Measurements from ENCODE around the gene TMEM44. TPM values are rescaled to one million over a fixed set of nuclear protein-coding genes. Genes with fewer than 3 reads are reported as not detected.
A peak's percentile ranks its signal among the peaks of the same experiment; 100 is the strongest.

Gene TMEM44
- total RNA-seq, 1 experiment from 2014 or later = 13.7 TPM

DNA sequence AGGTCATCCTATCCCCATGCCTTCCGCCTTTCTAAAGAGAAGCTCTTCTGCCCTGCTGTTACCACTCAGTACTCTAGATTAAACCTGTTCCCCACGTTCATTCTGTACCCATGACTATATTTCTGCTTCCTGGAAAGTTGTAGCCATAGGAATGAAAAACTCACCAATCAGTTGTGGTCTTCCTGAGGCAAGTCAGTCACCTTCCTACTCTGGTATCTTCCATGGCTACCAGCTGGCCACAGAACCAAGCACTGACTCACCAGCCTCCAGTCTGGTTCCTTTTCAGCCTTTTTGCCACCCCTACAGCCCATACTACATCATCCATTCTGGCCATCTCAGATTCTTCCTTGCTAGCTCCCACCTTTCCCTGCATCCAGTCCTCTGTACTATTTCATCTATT lies 46.4 kb downstream of the TMEM44 start (continued):
- TF ChIP-seq, protein P1, sequence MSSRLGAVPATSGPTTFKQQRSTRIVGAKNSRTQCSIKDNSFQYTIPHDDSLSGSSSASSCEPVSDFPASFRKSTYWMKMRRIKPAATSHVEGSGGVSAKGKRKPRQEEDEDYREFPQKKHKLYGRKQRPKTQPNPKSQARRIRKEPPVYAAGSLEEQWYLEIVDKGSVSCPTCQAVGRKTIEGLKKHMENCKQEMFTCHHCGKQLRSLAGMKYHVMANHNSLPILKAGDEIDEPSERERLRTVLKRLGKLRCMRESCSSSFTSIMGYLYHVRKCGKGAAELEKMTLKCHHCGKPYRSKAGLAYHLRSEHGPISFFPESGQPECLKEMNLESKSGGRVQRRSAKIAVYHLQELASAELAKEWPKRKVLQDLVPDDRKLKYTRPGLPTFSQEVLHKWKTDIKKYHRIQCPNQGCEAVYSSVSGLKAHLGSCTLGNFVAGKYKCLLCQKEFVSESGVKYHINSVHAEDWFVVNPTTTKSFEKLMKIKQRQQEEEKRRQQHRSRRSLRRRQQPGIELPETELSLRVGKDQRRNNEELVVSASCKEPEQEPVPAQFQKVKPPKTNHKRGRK (CRISPR knock-in tag; IDR thresholded peaks at IDR 0.05; ENCODE audit: borderline replicate concordance) = no peak
- TF ChIP-seq TCF7 (CRISPR knock-in tag; IDR thresholded peaks at IDR 0.05; ENCODE audit: low read depth) = no peak
- TF ChIP-seq TP53 (CRISPR knock-in tag; IDR thresholded peaks at IDR 0.05) = no peak
- TF ChIP-seq OVOL2 (CRISPR knock-in tag; IDR thresholded peaks at IDR 0.05; ENCODE audit: borderline replicate concordance) = no peak
- no peak for TF ChIP-seq CREM (CRISPR knock-in tag; IDR thresholded peaks at IDR 0.05)
- TF ChIP-seq GRHL2 (CRISPR knock-in tag; IDR thresholded peaks at IDR 0.05; ENCODE audit: insufficient replicate concordance, severe bottlenecking) = no peak
- no peak for TF ChIP-seq ESRRA (CRISPR knock-in tag; IDR thresholded peaks at IDR 0.05; ENCODE audit: borderline replicate concordance)
- TF ChIP-seq FOXK1 (CRISPR knock-in tag; IDR thresholded peaks at IDR 0.05) = no peak
- TF ChIP-seq, protein P2, sequence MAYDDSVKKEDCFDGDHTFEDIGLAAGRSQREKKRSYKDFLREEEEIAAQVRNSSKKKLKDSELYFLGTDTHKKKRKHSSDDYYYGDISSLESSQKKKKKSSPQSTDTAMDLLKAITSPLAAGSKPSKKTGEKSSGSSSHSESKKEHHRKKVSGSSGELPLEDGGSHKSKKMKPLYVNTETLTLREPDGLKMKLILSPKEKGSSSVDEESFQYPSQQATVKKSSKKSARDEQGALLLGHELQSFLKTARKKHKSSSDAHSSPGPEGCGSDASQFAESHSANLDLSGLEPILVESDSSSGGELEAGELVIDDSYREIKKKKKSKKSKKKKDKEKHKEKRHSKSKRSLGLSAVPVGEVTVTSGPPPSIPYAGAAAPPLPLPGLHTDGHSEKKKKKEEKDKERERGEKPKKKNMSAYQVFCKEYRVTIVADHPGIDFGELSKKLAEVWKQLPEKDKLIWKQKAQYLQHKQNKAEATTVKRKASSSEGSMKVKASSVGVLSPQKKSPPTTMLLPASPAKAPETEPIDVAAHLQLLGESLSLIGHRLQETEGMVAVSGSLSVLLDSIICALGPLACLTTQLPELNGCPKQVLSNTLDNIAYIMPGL (CRISPR knock-in tag; IDR thresholded peaks at IDR 0.05) = no peak
- TF ChIP-seq JUN (CRISPR knock-in tag; IDR thresholded peaks at IDR 0.05) = no peak
- TF ChIP-seq, protein P3, sequence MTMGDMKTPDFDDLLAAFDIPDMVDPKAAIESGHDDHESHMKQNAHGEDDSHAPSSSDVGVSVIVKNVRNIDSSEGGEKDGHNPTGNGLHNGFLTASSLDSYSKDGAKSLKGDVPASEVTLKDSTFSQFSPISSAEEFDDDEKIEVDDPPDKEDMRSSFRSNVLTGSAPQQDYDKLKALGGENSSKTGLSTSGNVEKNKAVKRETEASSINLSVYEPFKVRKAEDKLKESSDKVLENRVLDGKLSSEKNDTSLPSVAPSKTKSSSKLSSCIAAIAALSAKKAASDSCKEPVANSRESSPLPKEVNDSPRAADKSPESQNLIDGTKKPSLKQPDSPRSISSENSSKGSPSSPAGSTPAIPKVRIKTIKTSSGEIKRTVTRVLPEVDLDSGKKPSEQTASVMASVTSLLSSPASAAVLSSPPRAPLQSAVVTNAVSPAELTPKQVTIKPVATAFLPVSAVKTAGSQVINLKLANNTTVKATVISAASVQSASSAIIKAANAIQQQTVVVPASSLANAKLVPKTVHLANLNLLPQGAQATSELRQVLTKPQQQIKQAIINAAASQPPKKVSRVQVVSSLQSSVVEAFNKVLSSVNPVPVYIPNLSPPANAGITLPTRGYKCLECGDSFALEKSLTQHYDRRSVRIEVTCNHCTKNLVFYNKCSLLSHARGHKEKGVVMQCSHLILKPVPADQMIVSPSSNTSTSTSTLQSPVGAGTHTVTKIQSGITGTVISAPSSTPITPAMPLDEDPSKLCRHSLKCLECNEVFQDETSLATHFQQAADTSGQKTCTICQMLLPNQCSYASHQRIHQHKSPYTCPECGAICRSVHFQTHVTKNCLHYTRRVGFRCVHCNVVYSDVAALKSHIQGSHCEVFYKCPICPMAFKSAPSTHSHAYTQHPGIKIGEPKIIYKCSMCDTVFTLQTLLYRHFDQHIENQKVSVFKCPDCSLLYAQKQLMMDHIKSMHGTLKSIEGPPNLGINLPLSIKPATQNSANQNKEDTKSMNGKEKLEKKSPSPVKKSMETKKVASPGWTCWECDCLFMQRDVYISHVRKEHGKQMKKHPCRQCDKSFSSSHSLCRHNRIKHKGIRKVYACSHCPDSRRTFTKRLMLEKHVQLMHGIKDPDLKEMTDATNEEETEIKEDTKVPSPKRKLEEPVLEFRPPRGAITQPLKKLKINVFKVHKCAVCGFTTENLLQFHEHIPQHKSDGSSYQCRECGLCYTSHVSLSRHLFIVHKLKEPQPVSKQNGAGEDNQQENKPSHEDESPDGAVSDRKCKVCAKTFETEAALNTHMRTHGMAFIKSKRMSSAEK (CRISPR knock-in tag; IDR thresholded peaks at IDR 0.05; ENCODE audit: borderline replicate concordance) = no peak
- no peak for TF ChIP-seq GTF2I (CRISPR knock-in tag; conservative IDR thresholded peaks at IDR 0.05)

DNA sequence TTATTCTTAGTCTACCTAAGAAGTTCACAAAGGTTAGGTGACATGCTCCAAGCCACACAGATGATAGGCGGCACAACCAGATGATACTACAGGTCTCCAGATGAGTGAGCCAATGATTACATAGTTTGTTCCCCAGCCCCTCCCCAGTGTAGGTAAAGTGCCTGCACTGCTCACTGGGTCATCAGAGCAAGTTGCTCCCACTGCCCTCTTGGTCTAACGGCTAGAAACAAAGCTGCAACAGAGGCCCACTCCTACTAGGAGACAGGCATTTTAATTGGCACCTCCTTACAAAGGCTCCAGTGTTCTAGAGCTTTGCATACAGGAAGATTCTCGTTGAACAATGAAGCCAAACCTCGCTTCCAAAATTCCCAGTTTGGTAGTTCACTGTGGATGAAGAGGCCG lies 47.3 kb downstream of the TMEM44 start:
- CTCF ChIA-PET = interaction anchor here (1.5 to 2.0 kb wide), 2 partner anchors 9 to 10 kb away, joined by 4 read pairs; no protein-coding TSS in a partner anchor
- no peak for ATAC-seq

DNA sequence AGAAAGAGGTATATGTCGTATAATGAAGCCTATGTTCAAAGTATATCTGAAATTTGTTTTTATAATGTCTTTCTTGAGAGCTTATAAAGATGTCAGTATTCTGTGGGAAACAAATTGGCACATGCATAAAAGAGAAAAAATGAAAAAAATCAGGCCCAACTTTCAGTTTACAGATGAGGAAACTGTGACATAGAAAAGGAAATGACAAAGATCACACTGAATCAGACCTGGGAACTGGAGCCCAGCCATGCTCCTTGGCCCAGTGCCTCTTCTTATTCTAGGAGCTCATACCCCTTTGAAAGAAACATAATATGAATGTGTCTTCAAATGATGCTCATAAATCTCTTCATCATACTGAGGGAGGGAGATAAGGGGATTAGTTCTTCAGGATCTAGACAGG lies 48.4 kb downstream of the TMEM44 start:
- H3K9me3 Mint-ChIP-seq = no peaks in the 10 kb centered on the region
- peaks cover 2% of the 10 kb centered on the region; the same call in 1 of the 2 replicates for H3K36me3 Mint-ChIP-seq
- DNase-seq (ENCODE audit: low spot score) (no peak), ATAC-seq (no peak)
- ChIA-PET CTCF (interaction anchor here (1.2 to 2.0 kb wide), 4 partner anchors 10 to 241 kb away, joined by 4 to 6 read pairs (median 4); no protein-coding TSS in a partner anchor), POLR2A (no interaction called here)
- no peak overlapping the region; the same call in 1 of the 2 replicates for H3K27ac Mint-ChIP-seq
- H3K4me3 Mint-ChIP-seq = peak overlapping the region; percentile 95
- peaks cover 4% of the 10 kb centered on the region; the same call in 1 of the 2 replicates for H3K27me3 Mint-ChIP-seq (ENCODE audit: low read depth)
- peaks cover 9% of the 10 kb centered on the region for H3K4me1 Mint-ChIP-seq
- TF ChIP-seq ZNF138 (CRISPR knock-in tag; conservative IDR thresholded peaks at IDR 0.05) (no peak), FOXK1 (CRISPR knock-in tag; IDR thresholded peaks at IDR 0.05) (no peak), NR1H2 (CRISPR knock-in tag; IDR thresholded peaks at IDR 0.05) (no peak), ZNF263 (CRISPR knock-in tag; IDR thresholded peaks at IDR 0.05; ENCODE audit: low read depth) (no peak), ZNF121 (CRISPR knock-in tag; IDR thresholded peaks at IDR 0.05) (no peak), TEAD1 (CRISPR knock-in tag; IDR thresholded peaks at IDR 0.05) (no peak), RORB (CRISPR knock-in tag; IDR thresholded peaks at IDR 0.05) (no peak), HMGA2 (CRISPR knock-in tag; IDR thresholded peaks at IDR 0.05) (no peak)
- TF ChIP-seq, protein P4, sequence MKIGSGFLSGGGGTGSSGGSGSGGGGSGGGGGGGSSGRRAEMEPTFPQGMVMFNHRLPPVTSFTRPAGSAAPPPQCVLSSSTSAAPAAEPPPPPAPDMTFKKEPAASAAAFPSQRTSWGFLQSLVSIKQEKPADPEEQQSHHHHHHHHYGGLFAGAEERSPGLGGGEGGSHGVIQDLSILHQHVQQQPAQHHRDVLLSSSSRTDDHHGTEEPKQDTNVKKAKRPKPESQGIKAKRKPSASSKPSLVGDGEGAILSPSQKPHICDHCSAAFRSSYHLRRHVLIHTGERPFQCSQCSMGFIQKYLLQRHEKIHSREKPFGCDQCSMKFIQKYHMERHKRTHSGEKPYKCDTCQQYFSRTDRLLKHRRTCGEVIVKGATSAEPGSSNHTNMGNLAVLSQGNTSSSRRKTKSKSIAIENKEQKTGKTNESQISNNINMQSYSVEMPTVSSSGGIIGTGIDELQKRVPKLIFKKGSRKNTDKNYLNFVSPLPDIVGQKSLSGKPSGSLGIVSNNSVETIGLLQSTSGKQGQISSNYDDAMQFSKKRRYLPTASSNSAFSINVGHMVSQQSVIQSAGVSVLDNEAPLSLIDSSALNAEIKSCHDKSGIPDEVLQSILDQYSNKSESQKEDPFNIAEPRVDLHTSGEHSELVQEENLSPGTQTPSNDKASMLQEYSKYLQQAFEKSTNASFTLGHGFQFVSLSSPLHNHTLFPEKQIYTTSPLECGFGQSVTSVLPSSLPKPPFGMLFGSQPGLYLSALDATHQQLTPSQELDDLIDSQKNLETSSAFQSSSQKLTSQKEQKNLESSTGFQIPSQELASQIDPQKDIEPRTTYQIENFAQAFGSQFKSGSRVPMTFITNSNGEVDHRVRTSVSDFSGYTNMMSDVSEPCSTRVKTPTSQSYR (CRISPR knock-in tag; IDR thresholded peaks at IDR 0.05) = no peak
- TF ChIP-seq, protein P5, sequence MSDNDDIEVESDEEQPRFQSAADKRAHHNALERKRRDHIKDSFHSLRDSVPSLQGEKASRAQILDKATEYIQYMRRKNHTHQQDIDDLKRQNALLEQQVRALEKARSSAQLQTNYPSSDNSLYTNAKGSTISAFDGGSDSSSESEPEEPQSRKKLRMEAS (CRISPR knock-in tag; IDR thresholded peaks at IDR 0.05) = no peak
- TF ChIP-seq, protein P6, sequence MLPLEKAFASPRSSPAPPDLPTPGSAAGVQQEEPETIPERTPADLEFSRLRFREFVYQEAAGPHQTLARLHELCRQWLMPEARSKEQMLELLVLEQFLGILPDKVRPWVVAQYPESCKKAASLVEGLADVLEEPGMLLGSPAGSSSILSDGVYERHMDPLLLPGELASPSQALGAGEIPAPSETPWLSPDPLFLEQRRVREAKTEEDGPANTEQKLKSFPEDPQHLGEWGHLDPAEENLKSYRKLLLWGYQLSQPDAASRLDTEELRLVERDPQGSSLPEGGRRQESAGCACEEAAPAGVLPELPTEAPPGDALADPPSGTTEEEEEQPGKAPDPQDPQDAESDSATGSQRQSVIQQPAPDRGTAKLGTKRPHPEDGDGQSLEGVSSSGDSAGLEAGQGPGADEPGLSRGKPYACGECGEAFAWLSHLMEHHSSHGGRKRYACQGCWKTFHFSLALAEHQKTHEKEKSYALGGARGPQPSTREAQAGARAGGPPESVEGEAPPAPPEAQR (CRISPR knock-in tag; IDR thresholded peaks at IDR 0.05) = no peak

More for the DNA sequence above, 47.3 kb downstream of the TMEM44 start:
- Mint-ChIP-seq H3K9me3 (no peaks in the 10 kb centered on the region), H3K27me3 (ENCODE audit: low read depth) (peaks cover 4% of the 10 kb centered on the region; the same call in 1 of the 2 replicates), H3K27ac (no peak overlapping the region), H3K36me3 (peaks cover 2% of the 10 kb centered on the region; the same call in 1 of the 2 replicates), H3K4me3 (peak overlapping the region; percentile 95; the same call in 1 of the 2 replicates), H3K4me1 (peaks cover 9% of the 10 kb centered on the region)
- DNase-seq (ENCODE audit: low spot score) = no peak
- POLR2A ChIA-PET = no interaction called here
- no peak for TF ChIP-seq JAZF1 (CRISPR knock-in tag; IDR thresholded peaks at IDR 0.05)
- no peak for TF ChIP-seq ZNF423 (CRISPR knock-in tag; IDR thresholded peaks at IDR 0.05)

Measured in WTC11 (cell line).